Liver (tissue), 3 donors: ENCODE measurements around the gene HMGB4.

Experiments used
- ATF3 ChIP-seq: IDR thresholded peaks from 2 replicates; pipeline ENCODE4 v1.6.1; 2016; ENCODE audit warnings: antibody characterized with exemption
- CTCF ChIP-seq: fragments of 150-350 bp; IDR thresholded peaks from 2 replicates; pipeline ENCODE4 v1.5.1; 2017; ENCODE audit warnings: improper control_type of control experiment, low read depth, low read length; ENCODE audit not compliant: missing input control
- EGR1 ChIP-seq, 2 donors: IDR thresholded peaks; 2 replicates each; pipeline ENCODE4 v1.6.1; 2016 to 2018; ENCODE audit warnings: antibody characterized with exemption in 2 of 2, low read depth in 2 of 2
- FOXA1 ChIP-seq: IDR thresholded peaks from 2 replicates; pipeline ENCODE4 v1.6.1; 2016; ENCODE audit warnings: antibody characterized with exemption
- GABPA ChIP-seq, 2 donors: IDR thresholded peaks in 1 of 2; conservative IDR thresholded peaks in 1 of 2; 2 replicates each; pipeline ENCODE4 v1.6.1; 2016; ENCODE audit warnings: antibody characterized with exemption in 2 of 2, mild to moderate bottlenecking in 1 of 2, moderate library complexity in 1 of 2
- JUND ChIP-seq, 2 donors: IDR thresholded peaks; 2 replicates each; pipeline ENCODE4 v1.6.1; 2016; ENCODE audit warnings: antibody characterized with exemption in 2 of 2
- MAX ChIP-seq: IDR thresholded peaks from 2 replicates; pipeline ENCODE4 v1.6.1; 2016; ENCODE audit warnings: antibody characterized with exemption
- RAD21 ChIP-seq, 2 donors: IDR thresholded peaks; 2 replicates each; pipeline ENCODE4 v1.6.1; 2016; ENCODE audit warnings: antibody characterized with exemption in 2 of 2, mild to moderate bottlenecking in 2 of 2
- SP1 ChIP-seq: IDR thresholded peaks from 2 replicates; pipeline ENCODE4 v1.6.1; 2018; ENCODE audit warnings: antibody characterized with exemption, mild to moderate bottlenecking
- TAF1 ChIP-seq: conservative IDR thresholded peaks from 2 replicates; pipeline ENCODE4 v1.6.1; 2016; ENCODE audit warnings: antibody characterized with exemption, mild to moderate bottlenecking
- YY1 ChIP-seq: IDR thresholded peaks from 2 replicates; pipeline ENCODE4 v1.6.1; 2016; ENCODE audit warnings: antibody characterized with exemption, mild to moderate bottlenecking
- ZBTB33 ChIP-seq: IDR thresholded peaks from 2 replicates; pipeline ENCODE4 v1.6.1; 2016; ENCODE audit warnings: antibody characterized with exemption
- donor health status: healthy.
- donor health status: healthy.

GRCh38 chr1:33863779-33864178, at the start of gene HMGB4:
- TF ChIP-seq CTCF: no peak
- TF ChIP-seq JUND (IDR thresholded peaks at IDR 0.05): no peak
- no peak for TF ChIP-seq MAX
- no peak for TF ChIP-seq GABPA (IDR thresholded peaks at IDR 0.05 in 1 of 2, conservative IDR thresholded peaks at IDR 0.05 in 1 of 2)
- TF ChIP-seq RAD21 (IDR thresholded peaks at IDR 0.05): no peak
- TF ChIP-seq SP1: no peak
- TF ChIP-seq YY1: no peak
- TF ChIP-seq ZBTB33: no peak
- no peak for TF ChIP-seq ATF3
- no peak for TF ChIP-seq TAF1
- no peak for TF ChIP-seq EGR1 (IDR thresholded peaks at IDR 0.05; ENCODE audit: low read depth in 2 of 2)
- TF ChIP-seq FOXA1: no peak
